Measurements from ENCODE around the gene COPA.

- TF ChIP-seq CTCF (IDR thresholded peaks at IDR 0.05; ENCODE audit: insufficient read depth, low read depth, low read length) (no peak), EZH2 (IDR thresholded peaks at IDR 0.05; ENCODE audit: insufficient read depth, low read length) (no peak)
Observed at GRCh38 chr1:160363951-160364735, 21.1 kb upstream of the COPA start.
